ENCODE results near the gene RYR3.

Gene RYR3

GRCh38 chr15:33662014-33662413 lies 351.2 kb downstream of the RYR3 start:
- DNase-seq: no peak

GRCh38 chr15:33664947-33665346 lies 354.2 kb downstream of the RYR3 start:
- DNase-seq: no peak

GRCh38 chr15:33670567-33670966 lies 359.8 kb downstream of the RYR3 start:
- DNase-seq: no peak

GRCh38 chr15:33671456-33671855 lies 360.7 kb downstream of the RYR3 start:
- DNase-seq: no peak

GRCh38 chr15:33675246-33675645 lies 364.5 kb downstream of the RYR3 start:
- no peak for DNase-seq

- DNase-seq: no peak
Observed at GRCh38 chr15:33677238-33677830, 366.6 kb downstream of the RYR3 start.

- no peak for DNase-seq
Observed at GRCh38 chr15:33678176-33678575, 367.4 kb downstream of the RYR3 start.

- no peak for DNase-seq
Observed at GRCh38 chr15:33678602-33679001, 367.8 kb downstream of the RYR3 start.

GRCh38 chr15:33679061-33679460 lies 368.3 kb downstream of the RYR3 start:
- DNase-seq: no peak

GRCh38 chr15:33680336-33680735 lies 369.6 kb downstream of the RYR3 start:
- DNase-seq: no peak

GRCh38 chr15:33693166-33693800 lies 382.5 kb downstream of the RYR3 start:
- no peak for DNase-seq

GRCh38 chr15:33698126-33698525 lies 387.4 kb downstream of the RYR3 start:
- DNase-seq: no peak

- no peak for DNase-seq
Observed at GRCh38 chr15:33699145-33699544, 388.4 kb downstream of the RYR3 start.

GRCh38 chr15:33699691-33700447 lies 389.1 kb downstream of the RYR3 start:
- DNase-seq: no peak

GRCh38 chr15:33700695-33701303 lies 390.0 kb downstream of the RYR3 start:
- peak; percentile 15 for DNase-seq

GRCh38 chr15:33701304-33701696 lies 390.5 kb downstream of the RYR3 start:
- no peak for DNase-seq

GRCh38 chr15:33706173-33706572 lies 395.4 kb downstream of the RYR3 start:
- no peak for DNase-seq

- no peak for DNase-seq
Observed at GRCh38 chr15:33710748-33711147, 400.0 kb downstream of the RYR3 start.

GRCh38 chr15:33716025-33716424 lies 405.3 kb downstream of the RYR3 start:
- no peak for DNase-seq

GRCh38 chr15:33720952-33721351 lies 410.2 kb downstream of the RYR3 start:
- no peak for DNase-seq

- DNase-seq: no peak
Observed at GRCh38 chr15:33722005-33722672, 411.4 kb downstream of the RYR3 start.

- DNase-seq: no peak
Observed at GRCh38 chr15:33722673-33723015, 411.9 kb downstream of the RYR3 start.

- DNase-seq: no peak
Observed at GRCh38 chr15:33724321-33725036, 413.7 kb downstream of the RYR3 start.
